Spleen (tissue), 7 donors: ENCODE results near the gene DCTN4.

Experiments
- POLR2AphosphoS5 ChIP-seq, 3 donors: sonication (generic); formaldehyde crosslinking; IDR thresholded peaks; one replicate each; pipeline ENCODE4 v1.5.1; 2017; ENCODE audit warnings: antibody characterized with exemption in 3 of 3
- TF ChIP-seq, protein P1 (sequence below), 11 experiments: fragments of 200-600 bp in 7 of 11; fragments of 450-650 bp in 4 of 11; sonication (generic) in 4 of 11; IDR thresholded peaks in 8 of 11; conservative IDR thresholded peaks in 3 of 11; 1 replicate in 7 of 11; 2 replicates in 4 of 11; pipeline versions ENCODE4 v1.4.0 to v1.8.0; 2016 to 2021; ENCODE audit warnings: antibody characterized with exemption in 11 of 11, inconsistent platforms in 4 of 11, mild to moderate bottlenecking in 1 of 11
- donor health status: DM: no; HTN: no; CAD: no; lungs with moderate emphysema.
- donor health status: DM: no; HTN: no; CAD: no.
- donor health status: DM: no; HTN: no; CAD: no.

DNA sequence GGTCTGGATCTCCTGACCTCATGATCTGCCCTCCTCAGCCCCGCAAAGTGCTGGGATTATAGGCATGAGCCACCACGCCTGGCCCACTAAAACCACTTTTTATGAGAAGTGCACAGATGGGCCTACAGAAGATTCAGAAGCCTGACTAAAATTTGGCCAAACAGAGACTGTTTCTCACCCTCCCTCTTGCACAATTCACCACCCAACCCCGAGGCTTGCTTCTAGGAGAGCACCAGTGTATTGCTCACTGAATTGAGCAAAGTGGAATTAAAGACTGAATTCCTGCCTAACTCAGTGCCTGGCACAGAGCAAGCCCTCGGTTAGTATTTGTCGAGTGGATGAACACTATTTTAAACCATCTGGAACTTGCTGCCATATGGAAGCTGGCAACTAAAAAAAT is 3.4 kb upstream of the DCTN4 start:
- TF ChIP-seq, protein P1, sequence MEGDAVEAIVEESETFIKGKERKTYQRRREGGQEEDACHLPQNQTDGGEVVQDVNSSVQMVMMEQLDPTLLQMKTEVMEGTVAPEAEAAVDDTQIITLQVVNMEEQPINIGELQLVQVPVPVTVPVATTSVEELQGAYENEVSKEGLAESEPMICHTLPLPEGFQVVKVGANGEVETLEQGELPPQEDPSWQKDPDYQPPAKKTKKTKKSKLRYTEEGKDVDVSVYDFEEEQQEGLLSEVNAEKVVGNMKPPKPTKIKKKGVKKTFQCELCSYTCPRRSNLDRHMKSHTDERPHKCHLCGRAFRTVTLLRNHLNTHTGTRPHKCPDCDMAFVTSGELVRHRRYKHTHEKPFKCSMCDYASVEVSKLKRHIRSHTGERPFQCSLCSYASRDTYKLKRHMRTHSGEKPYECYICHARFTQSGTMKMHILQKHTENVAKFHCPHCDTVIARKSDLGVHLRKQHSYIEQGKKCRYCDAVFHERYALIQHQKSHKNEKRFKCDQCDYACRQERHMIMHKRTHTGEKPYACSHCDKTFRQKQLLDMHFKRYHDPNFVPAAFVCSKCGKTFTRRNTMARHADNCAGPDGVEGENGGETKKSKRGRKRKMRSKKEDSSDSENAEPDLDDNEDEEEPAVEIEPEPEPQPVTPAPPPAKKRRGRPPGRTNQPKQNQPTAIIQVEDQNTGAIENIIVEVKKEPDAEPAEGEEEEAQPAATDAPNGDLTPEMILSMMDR (IDR thresholded peaks at IDR 0.05 in 8 of 11, conservative IDR thresholded peaks at IDR 0.05 in 3 of 11) = no peak
- no peak for TF ChIP-seq POLR2AphosphoS5 (IDR thresholded peaks at IDR 0.05)
